Measurements from ENCODE around the gene LPAR1.

GRCh38 chr9:110938242-110938641, 100.0 kb downstream of the LPAR1 start:
- TF ChIP-seq REST (IDR thresholded peaks at IDR 0.05; ENCODE audit: borderline replicate concordance), result no peak
- no peak for TF ChIP-seq REST (CRISPR knock-in tag; IDR thresholded peaks at IDR 0.05; ENCODE audit: low read depth)
- TF ChIP-seq CTCF (IDR thresholded peaks at IDR 0.05 in 2 of 3, conservative IDR thresholded peaks at IDR 0.05 in 1 of 3; ENCODE audit: insufficient read depth in 2 of 3, low read depth in 1 of 3, low read length in 3 of 3), result no peak
- no peak for TF ChIP-seq BACH1 (tag; IDR thresholded peaks at IDR 0.05)

Measured in K562 (cell line).